ENCODE measurements around the gene PCNT.
"Not testable (repeated sequence)": the region's sequence is repeated elsewhere in the genome, so short reads cannot be mapped to it uniquely, and the experiment has no call there.

PCNT gene

DNA sequence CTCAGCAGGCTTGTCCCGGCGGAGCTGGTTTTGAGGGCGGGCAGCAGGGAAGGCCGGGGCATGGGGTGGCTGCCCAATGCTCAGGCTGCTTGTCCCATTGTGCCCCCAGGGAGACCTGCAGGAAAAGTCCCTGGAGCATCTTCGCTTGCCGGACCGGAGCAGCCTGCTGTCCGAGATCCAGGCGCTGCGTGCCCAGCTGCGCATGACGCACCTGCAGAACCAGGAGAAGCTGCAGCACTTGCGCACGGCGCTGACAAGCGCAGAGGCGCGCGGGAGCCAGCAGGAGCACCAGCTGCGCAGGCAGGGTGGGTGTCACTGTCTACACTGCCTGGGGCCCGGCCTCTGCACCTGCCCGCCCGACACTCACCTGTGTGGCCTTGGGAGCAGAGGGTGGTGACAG, 104.3 kb downstream of the PCNT start:
- DNase-seq: no peak

DNA sequence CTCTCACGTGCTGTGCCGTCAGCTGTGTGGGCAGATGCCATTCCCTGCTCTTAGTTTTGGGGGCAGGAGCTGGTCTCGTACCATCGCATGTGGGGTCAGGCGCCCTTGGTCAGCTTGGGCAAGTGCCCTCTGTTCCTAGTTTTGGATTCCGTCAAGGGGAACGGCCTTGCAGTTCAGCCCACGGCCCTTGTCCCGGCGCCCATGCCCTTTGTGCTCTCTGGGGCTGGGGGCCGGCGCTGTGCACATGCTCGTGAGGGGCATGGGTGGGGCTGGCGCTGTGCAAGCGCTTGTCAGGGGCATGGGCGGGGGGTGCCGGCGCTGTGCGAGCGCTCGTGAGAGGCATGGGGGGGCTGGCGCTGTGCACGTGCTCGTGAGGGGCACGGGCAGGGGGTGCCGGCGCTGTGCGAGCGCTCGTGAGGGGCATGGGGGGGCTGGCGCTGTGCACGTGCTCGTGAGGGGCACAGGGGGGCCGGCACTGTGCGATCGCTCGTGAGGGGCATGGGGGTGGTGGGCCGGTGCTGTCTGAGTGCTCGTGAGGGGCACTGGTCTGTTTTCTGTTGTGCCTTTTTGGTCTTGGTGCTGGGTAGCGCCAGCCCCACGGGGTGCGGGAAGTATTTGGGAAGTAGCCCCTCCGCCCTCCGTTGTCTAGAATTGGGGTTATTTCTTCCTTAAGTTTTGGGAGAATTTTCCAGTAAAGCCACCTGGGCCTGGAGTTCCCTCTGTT, 105.2 kb downstream of the PCNT start:
- DNase-seq: no peak

DNA sequence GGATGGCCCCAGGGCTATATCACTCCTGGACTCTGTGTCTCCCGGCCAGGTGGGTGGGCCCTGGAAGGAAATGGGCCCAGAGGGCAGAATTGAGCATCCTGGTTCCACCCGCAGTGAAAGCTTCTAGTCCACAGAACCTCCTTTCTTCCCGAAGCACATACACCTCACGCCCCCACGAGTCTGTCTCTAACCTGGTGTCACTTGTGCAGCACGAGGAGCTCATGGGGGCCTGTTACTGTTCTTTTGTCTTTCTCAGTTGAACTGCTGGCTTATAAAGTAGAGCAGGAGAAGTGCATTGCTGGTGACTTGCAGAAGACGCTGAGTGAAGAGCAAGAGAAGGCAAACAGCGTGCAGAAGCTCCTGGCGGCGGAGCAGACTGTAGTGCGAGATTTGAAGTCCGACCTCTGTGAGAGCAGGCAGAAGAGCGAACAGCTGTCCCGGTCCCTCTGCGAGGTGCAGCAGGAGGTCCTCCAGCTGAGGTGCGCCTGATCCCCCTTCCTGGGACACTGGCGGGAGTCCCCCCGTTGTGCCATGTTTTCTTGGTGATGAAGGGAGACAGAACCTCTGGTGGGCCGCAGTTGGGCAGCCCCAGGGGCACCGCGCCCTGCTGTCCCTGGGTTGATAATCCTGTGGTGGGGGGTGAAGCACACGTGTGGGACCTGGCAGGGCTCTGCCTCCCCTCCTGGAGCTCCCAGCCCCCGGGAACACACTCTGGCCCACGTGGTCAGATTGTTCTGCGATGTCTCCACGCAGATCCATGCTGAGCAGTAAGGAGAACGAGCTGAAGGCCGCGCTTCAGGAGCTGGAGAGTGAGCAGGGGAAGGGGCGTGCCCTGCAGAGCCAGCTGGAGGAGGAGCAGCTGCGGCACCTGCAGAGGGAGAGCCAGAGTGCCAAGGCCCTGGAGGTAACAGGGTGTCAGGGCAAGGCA, 106.1 kb downstream of the PCNT start:
- no peak for DNase-seq

DNA sequence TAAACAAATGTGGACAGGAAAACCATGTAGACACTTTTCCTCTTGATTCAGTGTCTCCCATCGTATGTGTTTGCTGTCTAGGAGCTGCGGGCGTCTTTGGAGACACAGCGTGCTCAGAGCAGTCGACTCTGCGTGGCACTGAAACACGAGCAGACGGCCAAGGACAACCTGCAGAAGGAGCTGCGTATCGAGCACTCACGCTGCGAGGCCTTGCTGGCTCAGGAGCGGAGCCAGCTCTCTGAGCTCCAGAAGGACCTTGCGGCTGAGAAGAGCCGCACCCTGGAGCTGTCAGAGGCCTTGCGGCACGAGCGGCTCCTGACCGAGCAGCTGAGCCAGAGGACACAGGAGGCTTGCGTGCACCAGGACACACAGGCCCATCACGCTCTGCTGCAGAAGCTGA, 107.5 kb downstream of the PCNT start:
- no peak for DNase-seq

DNA sequence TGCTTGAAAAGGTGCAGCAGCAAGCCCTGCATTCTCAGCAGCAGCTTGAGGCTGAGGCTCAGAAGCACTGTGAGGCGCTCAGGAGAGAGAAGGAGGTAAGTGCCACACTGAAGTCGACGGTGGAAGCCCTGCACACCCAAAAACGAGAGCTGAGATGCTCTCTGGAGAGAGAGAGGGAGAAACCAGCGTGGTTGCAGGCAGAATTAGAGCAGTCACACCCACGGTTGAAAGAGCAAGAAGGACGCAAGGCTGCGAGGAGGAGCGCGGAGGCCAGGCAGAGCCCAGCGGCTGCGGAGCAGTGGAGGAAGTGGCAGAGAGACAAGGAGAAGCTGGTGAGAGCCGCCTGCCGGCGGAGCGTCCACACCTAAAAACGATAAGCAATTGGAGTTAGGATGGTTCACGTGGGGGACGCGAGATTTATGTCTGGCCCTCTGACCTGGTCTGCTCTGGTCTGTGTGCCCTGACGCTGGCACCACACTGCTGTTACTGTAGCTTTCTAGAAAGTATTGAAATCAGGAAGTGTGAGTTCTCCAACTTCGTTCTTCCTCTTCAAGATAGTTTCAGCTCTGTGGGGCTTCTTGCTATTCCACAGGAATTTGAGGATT, 108.0 kb downstream of the PCNT start:
- no peak for DNase-seq

DNA sequence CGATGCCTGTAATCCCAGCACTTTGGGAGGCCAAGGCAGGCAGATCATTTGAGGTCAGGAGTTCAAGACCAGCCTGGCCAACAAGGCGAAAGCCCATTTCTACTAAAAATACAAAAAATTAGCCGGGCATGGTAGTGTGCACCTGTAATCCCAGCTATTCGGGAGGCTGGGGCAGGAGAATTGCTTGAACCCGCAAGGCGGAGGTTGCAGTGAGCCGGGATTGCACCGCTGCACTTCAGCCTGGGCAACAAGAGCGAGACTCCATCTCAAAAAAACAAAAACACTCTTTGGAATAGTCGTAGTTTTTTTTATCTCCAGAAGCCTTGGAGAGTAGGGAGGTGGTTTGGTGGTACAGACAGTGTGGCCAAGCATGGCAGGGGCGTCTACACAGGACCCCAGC, 109.2 kb downstream of the PCNT start:
- not testable (repeated sequence) for DNase-seq

DNA sequence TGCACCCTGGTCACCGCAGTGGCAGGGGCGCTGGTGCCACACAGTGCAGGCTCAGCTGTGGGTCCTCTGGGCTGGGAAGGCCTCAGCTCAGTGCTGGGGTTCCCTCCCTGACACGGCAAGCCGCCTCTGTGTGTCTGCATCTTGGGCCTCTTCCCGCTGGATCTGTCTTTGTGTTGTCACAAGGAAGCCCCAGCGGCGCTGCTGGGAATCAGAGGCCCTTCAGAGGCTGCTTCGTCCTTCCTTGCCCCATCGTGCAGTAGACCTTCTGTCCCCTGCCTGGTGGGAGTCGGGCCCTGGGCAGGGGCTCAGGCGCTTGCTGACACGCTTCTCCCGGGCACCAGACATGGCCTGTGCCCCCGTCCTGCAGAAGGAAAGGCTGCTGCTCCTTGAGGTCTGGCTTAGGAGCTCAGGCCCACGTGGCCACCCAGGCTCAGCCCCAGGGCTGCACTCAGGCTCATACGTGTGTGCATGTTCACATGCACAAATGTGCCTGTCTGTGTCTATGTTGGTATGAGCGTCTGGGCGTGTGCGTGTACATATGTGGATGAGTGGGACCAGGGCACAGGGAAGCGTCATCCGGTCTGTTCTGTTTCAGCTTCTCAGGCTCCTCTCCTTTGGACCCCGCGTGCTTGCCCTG, 110.5 kb downstream of the PCNT start:
- no peak for DNase-seq

DNA sequence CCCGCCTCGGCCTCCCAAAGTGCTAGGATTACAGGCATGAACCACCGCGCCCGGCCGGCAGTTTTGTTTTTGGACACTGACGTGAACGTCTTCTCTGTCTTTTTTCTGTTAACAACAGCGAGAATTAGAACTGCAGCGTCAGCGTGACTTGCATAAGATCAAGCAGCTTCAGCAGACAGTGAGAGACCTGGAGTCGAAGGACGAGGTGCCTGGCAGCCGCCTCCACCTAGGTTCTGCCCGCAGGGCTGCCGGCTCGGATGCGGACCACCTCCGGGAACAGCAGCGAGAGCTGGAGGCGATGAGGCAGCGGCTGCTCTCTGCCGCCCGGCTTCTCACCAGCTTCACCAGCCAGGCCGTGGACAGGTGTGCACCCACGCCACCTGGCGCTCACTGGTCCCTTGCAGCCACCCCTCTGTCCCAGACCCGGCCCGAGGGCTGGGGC, 111.9 kb downstream of the PCNT start:
- DNase-seq: no peak

DNA sequence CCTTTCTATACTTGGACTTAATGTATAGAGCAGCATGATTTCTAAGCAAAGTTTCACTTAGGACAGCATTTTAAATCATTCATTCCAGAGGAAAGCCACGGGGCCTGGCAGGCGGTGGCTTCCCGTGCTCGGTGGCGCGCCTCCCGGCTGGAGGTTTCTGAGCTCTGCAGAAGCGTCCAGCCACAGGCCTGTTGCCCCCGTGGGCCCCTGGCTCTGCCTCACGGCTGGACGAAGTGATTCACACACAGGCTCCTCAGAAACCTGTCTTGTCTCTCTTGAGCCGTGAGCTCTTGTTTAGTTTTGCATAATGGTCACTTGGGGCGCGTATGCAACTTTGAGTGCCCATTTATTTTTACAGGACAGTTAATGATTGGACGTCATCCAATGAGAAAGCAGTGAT, 112.7 kb downstream of the PCNT start:
- DNase-seq: no peak

DNA sequence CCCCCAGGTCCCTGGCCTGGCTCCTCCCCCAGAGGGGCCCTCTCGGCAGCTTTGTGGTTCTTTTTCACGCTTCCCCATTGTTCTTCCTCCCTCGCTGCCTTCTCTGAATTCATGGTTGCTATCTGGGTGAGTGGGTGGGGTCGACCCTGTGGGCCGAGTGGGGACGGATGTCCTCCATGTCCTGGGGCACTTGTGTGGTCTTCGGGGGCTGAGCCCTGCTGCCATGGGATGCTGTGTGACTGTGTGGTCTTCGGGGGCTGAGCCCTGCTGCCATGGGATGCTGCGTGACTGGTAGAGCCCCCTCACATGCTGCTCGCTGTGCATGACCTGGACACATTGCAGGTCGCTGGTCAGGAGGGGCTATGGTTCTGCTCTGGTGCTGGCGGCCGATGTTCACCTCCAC, 113.1 kb downstream of the PCNT start:
- no peak for DNase-seq

DNA sequence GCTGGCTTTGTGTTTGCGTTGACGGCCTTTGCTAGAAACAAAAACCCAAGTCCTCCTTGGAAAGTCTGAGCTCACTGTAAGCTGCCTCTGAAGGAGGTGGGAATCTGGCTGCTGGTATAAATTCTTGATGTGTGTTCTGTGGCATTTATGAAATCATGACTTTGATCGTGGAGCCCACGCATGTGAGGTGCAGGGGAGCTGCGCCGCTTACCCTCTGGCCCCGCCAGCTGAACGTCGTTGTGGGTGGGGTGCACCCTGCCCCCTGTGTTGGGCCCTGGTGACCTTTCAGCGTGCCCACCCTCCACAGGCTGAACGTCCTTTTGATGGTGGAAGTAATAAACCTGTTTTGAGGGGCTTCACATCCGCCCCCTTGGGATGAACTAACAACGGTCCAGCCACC, 113.6 kb downstream of the PCNT start:
- no peak for DNase-seq

DNA sequence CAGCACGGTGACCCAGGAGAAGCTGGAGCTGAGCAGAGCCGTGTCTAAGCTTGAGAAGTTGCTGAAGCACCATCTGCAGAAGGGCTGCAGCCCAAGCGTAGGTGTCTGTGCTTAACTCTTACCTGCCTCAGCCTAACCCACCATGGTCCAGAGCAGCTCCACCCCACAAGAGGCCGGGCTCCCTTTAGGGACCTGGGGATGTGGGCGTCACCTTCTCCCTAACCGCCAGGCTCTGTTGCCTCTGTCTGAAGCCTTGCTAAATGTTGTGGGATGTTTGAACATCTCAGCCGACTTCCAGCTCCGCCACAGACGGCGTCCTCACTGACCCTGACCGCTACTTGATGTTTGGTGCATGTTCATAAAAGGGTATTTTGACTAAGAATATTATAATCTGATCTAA, 114.3 kb downstream of the PCNT start:
- DNase-seq: no peak

DNA sequence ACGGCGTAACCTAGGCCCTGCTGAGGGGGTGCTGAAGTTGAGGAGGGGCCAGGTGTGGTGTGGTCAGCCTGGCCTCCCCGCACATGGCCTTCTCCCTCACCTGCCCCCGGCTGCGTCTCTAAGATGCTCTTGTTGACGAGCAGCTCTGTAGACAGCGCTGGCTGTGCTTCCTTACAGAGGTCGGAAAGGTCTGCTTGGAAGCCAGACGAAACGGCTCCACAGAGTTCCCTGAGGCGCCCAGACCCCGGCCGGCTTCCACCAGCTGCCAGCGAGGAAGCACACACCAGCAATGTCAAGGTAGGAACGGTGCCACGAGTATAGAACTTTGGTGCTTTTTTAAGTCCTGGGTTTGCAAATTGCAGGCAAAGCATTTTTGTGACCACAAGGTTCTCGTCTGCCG, 116.0 kb downstream of the PCNT start:
- DNase-seq: no peak

DNA sequence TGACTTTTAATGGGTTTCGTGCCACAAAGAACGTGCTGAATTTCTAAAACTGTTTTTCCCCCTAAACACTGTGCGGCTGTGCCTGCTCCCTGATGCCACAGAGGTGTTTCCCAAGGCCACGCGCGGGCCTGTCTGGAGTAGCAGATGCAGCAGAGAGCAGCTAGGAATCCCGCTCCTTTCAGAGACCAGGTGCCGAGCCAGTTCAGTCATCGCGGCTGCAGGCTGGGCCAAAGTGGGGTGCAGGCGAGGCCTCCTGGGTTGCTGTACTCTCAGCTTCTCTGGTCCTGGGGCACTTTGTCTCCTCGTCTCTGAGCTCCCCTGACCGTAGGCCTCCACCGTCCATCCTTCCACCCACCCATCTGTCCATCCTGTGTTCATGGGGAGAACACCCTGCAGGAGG, 117.4 kb downstream of the PCNT start:
- no peak for DNase-seq

DNA sequence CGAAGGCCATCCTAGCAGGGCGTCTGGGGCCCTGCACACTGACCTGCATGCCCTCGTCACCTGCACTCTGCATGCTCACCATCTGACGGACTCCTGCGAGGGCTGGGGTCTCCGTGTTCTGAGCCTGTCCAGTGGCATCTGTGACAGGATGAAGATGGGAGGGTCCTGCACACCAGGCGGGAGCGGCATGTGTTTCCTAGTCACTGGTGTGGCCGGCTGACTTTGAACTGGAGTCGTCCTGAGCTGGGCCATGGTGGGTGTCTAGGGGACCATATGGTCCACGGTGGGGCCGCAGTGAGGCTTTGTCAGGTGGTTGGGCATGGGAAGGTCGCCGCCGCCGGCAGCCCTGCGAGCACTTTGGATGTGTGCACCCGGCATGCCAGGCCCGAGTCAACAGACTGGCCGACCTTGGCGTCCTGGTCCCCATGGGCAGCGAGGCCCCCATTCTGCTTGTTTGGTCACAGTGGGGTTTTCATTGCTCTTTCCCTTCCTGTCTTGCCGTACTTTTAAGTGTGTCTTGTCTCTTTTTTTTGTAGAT, 118.1 kb downstream of the PCNT start:
- DNase-seq: no peak

DNA sequence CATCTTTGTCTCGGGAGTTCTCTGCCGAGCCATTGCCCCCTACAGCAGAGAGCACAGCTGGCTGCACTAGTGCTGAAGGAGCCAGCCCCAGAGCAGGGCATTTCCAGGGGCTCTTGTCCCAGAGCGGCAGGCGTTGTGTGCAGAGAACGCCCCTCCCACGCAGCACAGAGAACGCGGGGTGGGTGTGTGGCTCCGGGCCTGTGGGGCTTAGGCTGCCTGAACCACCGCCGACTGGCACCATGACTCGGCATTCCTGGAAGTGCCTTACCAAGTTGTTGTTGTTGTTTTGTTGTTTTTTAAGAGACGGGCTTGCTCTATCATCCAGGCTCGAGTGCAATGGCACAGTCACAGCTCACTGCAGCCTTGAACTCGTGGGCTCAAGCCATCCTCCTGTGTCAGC, 119.0 kb downstream of the PCNT start:
- no peak for DNase-seq

DNA sequence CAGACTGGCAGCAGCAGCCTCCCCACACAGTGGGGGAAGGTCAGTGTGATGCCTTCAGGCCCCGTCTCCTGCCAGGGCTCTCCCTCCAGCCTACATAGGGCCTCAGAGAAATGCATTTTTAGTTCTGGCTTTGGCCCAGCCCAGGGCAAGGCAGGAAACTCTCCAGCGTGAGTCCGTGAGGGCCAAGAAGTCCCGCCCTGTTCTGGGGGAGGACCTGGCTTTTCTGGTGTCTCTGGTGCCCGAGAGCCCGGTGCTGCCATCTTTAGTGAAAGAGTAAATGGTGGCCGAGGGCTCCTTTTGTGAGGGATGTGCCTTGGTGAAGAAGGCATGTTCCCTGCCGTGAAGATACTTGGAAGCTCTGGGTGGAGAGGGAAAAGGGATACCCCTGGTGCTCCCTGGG, 120.0 kb downstream of the PCNT start:
- DNase-seq: no peak

DNA sequence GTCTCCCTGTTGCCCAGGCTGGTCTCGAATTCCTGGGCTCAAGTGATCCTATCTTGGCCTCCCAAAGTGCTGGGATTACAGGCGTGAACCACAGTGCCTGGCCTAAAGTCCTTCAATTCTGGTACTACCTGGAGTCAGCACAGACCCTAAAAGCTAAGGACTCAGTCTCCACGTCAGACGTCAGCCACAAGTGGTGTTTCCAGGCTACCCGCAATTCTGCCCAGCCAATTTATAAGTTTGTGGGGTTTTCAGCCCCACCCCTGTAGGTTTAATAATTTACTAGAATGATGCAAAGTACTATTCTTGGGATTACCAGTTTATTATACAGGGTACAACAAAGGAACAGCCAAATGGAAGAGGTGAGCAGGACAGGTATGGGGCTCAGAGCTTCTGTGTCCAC, 124.2 kb downstream of the PCNT start:
- no peak for DNase-seq

DNA sequence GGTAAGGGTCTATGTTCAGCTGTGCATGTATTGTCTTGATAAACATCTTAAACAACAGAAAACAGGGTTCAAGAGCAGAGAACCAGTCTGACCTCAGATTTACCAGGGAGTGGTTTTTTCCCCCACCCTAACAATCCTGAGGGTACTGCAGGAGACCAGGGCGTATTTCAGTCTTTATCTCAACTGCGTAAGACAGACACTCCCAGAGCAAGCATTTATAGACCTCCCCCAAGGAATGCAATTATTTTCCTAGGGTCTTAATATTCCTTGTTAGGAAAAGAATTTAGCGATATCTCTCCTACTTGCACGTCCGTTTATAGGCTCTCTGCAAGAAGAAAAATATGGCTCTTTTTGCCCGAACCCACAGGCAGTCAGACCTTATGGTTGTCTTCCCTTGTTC, 124.9 kb downstream of the PCNT start:
- not testable (repeated sequence) for DNase-seq

DNA sequence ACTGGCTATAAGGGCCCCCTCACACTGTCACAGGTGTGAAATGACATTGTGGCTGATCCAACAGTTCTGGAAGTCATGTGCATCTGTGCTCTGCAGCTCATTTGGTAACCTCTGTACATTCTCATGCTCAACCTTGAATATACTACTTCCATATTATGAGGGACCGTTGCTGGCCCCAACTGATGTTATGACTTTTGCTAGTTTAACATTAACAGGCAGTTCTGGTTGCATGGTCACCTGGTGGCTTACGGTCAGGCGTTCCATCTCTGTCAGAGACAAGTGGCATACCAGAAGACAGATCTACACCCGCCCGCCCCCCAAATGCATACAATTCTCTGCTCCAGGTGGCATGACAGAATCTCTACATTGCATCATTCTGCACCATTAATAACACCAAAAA, 128.8 kb downstream of the PCNT start:
- no peak for DNase-seq

DNA sequence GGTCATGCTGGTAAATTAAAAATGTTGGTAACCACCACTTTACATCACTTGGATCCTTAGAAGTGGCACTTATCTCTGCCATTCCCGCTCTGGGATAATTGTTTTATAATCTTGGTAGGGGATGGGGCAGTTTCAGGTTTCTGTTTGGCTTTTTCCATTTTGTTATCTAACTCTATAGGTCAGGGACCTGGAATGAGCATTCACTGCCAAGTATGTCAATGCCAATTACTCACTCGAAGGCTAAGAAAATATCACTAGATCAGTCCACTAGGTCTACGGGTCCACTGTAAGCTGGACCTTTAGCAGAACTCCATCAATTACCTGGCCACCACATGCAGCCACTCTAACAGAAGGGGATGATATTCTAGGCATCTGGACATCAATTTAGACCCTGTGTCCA, 130.2 kb downstream of the PCNT start:
- no peak for DNase-seq

DNA sequence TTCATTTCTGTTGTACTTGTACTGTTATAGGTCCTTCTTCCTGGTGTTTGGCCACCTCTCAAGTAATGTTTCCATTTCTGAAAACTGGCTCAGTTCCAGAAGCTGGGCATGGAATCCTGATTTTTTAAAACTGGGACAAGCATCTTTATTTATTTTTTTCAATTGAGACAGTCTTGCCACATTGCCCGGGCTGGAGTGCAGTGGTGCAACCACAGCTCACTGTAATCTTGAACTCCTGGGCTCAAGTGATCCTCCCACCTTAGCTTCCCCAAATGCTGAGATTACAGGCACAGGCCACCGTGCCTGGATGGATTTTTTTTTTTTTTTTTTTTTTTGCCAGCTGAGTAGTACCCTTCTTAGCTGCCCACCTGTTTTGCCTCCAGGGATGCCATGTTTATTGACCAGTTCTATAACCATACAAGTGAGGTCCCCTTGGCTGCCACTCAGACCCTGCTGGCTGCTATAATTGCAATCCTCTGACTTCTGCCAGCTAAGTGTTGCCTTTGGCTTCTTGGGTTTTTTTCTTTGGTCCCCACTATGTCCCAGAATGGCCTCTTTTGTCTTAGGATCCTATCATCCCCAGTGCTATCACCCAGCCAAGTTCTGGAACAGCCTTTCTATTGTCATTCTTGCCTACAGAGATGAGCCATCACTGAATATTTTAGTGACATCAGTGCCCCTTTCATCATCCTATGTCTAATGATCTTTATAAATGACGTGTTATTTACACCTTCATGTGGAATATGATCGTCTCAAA, 130.9 kb downstream of the PCNT start:
- DNase-seq: no peak

All from activated CD4-positive, alpha-beta T cell treated with anti-CD3 and anti-CD28 coated beads, Interleukin-10, Interleukin-2, amounts not matched to agents 100 ng/mL and 50 ng/mL, durations not matched to agents 16 hours and 8 hours (primary cell).